Vagina (tissue), 2 donors: ENCODE data around the gene GSTM3. TPM values are rescaled to one million over a fixed set of nuclear protein-coding genes. Genes with fewer than 3 reads are reported as not detected.
A peak's percentile ranks its signal among the peaks of the same experiment; 100 is the strongest.

Experiments used
- DNase-seq, 2 donors: peaks; one replicate each; pipeline ENCODE4 v3.0.0-alpha.2; 2017; ENCODE audit errors: extremely low spot score in 2 of 2
- H3K27ac ChIP-seq: fragments of 200-600 bp; sonication (generic); one replicate; pipeline ENCODE4 v1.5.1; 2019
- H3K27me3 ChIP-seq: fragments of 200-600 bp; sonication (generic); one replicate; pipeline ENCODE4 v1.5.1; 2019
- H3K36me3 ChIP-seq, 2 donors: fragments of 200-600 bp; sonication (generic); one replicate each; pipeline ENCODE4 v1.5.1; 2017 to 2019
- H3K4me1 ChIP-seq: fragments of 200-600 bp; sonication (generic); one replicate; pipeline ENCODE4 v1.5.1; 2019
- H3K4me3 ChIP-seq, 2 donors: fragments of 200-600 bp; sonication (generic); 1 replicate in 1 of 2; 2 replicates in 1 of 2; pipeline ENCODE4 v1.5.1; 2016 to 2019
- H3K9me3 ChIP-seq: fragments of 200-600 bp; sonication (generic); one replicate; pipeline ENCODE4 v1.5.1; 2019
- POLR2A ChIP-seq, 2 donors: fragments of 450-650 bp; IDR thresholded peaks; one replicate each; pipeline ENCODE4 v1.6.1; 2017; ENCODE audit warnings: antibody characterized with exemption in 2 of 2, mild to moderate bottlenecking in 2 of 2, moderate library complexity in 2 of 2
- POLR2AphosphoS5 ChIP-seq, 2 donors: sonication (generic); formaldehyde crosslinking; IDR thresholded peaks; one replicate each; pipeline ENCODE4 v1.9.0; 2017; ENCODE audit warnings: antibody characterized with exemption in 2 of 2, mild to moderate bottlenecking in 2 of 2, low read depth in 1 of 2; ENCODE audit not compliant: insufficient read depth in 1 of 2
- intact Hi-C: fragments of 100-400 bp; cut with DNase I; formaldehyde crosslinking; loops from one replicate; pipeline ENCODE4 v1.15.1; 2023
- total RNA-seq: library from RNA; depleted of rRNA; stranded (reverse); fragments of >200 nt; gene quantifications from one replicate; pipeline ENCODE4 v1.2.3, GENCODE V29; 2016
- TF ChIP-seq, protein P1 (sequence below), 3 experiments: fragments of 450-650 bp in 2 of 3; fragments of 200-600 bp in 1 of 3; sonication (generic) in 1 of 3; IDR thresholded peaks; one replicate each; pipeline ENCODE4 v1.5.1; 2017 to 2019; ENCODE audit warnings: antibody characterized with exemption in 3 of 3, mild to moderate bottlenecking in 2 of 3, moderate library complexity in 2 of 3

GSTM3 gene
- total RNA-seq, 1 donor from 2014 or later, result 199 TPM

DNA sequence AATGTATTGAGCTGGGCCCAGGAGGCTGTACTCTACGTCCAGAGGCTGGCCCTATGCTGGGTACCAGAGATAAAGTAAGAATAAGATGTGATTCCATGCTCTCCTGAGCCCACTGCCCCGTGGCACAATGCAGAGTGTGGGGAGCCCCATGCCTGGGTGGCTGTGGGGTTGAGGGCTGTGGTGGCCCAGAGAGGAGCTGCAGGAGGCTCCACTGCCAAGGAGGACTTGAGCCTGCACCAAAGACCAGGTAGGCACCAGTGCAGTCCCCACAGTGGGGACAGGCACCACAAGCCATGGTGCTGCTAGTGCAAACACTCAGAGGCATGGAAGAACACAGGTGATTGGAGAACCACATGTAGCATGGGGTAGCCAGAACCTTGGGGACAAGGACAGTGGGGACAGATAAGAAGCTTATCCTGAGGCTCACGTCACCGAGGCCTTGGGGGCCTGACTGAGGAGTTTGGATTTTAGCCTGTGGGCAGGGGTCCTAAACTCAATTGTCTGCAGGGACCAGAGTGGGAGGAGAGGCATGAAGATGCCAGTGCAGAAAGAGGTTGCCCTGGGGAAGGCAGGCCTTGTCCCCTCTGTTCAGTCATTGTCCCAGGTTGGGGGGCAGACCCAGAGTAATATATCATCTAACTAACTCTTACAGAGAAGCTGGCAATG lies 44.7 kb upstream of the GSTM3 start:
- Histone ChIP-seq H3K27ac (no peak overlapping the region), H3K4me3 (no peak overlapping the region), H3K27me3 (no peaks in the 10 kb centered on the region), H3K36me3 (no peaks in the 10 kb centered on the region), H3K4me1 (peaks cover 32% of the 10 kb centered on the region), H3K9me3 (no peaks in the 10 kb centered on the region)
- DNase-seq, result no peak
- intact Hi-C loops, result no loop called here
- TF ChIP-seq, protein P1, sequence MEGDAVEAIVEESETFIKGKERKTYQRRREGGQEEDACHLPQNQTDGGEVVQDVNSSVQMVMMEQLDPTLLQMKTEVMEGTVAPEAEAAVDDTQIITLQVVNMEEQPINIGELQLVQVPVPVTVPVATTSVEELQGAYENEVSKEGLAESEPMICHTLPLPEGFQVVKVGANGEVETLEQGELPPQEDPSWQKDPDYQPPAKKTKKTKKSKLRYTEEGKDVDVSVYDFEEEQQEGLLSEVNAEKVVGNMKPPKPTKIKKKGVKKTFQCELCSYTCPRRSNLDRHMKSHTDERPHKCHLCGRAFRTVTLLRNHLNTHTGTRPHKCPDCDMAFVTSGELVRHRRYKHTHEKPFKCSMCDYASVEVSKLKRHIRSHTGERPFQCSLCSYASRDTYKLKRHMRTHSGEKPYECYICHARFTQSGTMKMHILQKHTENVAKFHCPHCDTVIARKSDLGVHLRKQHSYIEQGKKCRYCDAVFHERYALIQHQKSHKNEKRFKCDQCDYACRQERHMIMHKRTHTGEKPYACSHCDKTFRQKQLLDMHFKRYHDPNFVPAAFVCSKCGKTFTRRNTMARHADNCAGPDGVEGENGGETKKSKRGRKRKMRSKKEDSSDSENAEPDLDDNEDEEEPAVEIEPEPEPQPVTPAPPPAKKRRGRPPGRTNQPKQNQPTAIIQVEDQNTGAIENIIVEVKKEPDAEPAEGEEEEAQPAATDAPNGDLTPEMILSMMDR (IDR thresholded peaks at IDR 0.05), result no peak
- TF ChIP-seq POLR2AphosphoS5 (IDR thresholded peaks at IDR 0.05; ENCODE audit: insufficient read depth in 1 of 2, low read depth in 1 of 2) (no peak), POLR2A (IDR thresholded peaks at IDR 0.05) (no peak)

- Histone ChIP-seq H3K27me3 (no peaks in the 10 kb centered on the region), H3K36me3 (no peaks in the 10 kb centered on the region), H3K4me3 (no peak overlapping the region), H3K9me3 (no peaks in the 10 kb centered on the region), H3K27ac (no peak overlapping the region), H3K4me1 (peaks cover 30% of the 10 kb centered on the region)
- TF ChIP-seq, protein P1 (IDR thresholded peaks at IDR 0.05), result no peak
- no peak for TF ChIP-seq POLR2A (IDR thresholded peaks at IDR 0.05)
- TF ChIP-seq POLR2AphosphoS5 (IDR thresholded peaks at IDR 0.05; ENCODE audit: insufficient read depth in 1 of 2, low read depth in 1 of 2), result no peak
- intact Hi-C loops, result no loop called here
- DNase-seq, result no peak
Observed at GRCh38 chr1:109784551-109785252, 43.9 kb upstream of the GSTM3 start.

DNA sequence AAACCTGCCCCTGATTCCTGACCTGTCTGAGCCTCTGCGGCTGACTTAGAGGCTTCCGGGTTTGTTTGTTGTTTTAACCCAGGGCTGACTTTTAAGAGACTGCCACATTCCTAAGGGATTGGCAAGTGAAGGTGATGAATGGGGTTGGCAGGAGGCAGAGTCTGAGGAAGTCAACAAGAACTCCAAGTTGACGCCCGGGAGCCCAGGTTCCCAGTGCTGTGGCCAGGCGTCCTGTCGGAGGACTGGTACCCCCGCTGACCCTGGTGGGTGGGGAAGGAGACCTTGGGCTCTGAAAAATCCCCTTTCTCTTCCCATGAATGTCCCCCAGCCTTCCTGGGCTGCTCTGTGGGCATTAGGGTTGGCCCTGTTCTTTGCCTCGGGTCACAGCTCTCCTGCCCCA lies 42.6 kb upstream of the GSTM3 start:
- H3K36me3 ChIP-seq, result no peaks in the 10 kb centered on the region
- TF ChIP-seq POLR2AphosphoS5 (IDR thresholded peaks at IDR 0.05; ENCODE audit: insufficient read depth in 1 of 2, low read depth in 1 of 2) (no peak), POLR2A (IDR thresholded peaks at IDR 0.05) (no peak)
- TF ChIP-seq, protein P1 (IDR thresholded peaks at IDR 0.05), result no peak
- peak overlapping the region; percentile 60 for H3K27ac ChIP-seq
- no peaks in the 10 kb centered on the region for H3K9me3 ChIP-seq
- H3K27me3 ChIP-seq, result no peaks in the 10 kb centered on the region
- no peak for DNase-seq
- intact Hi-C loops, result no loop called here
- H3K4me3 ChIP-seq, result no peak overlapping the region
- H3K4me1 ChIP-seq, result peaks cover 30% of the 10 kb centered on the region

DNA sequence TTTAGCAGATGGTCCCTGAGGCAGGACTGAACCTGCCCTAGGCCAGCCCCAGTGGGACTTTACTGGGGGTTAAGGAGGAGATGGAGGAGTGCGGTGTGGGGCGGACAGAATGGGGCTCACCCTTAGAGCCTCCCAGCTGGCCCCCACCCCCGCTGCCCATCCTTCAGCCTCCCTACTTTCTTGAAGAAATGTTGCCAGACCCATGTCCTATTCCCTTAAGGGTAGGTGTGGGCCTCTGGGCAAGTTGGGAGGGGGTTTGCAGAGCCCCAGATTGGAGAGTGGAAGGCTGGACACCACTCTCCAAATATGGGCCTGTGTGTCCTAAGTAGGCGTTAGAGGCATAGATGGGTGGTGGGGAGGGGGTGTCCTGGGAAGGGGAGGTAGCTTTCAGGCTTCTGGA lies 42.1 kb upstream of the GSTM3 start:
- Histone ChIP-seq H3K27me3 (no peaks in the 10 kb centered on the region), H3K4me3 (no peak overlapping the region), H3K4me1 (peaks cover 30% of the 10 kb centered on the region), H3K27ac (peak overlapping the region; percentile 60), H3K9me3 (no peaks in the 10 kb centered on the region), H3K36me3 (no peaks in the 10 kb centered on the region)
- DNase-seq, result no peak
- TF ChIP-seq POLR2A (IDR thresholded peaks at IDR 0.05) (no peak), POLR2AphosphoS5 (IDR thresholded peaks at IDR 0.05; ENCODE audit: insufficient read depth in 1 of 2, low read depth in 1 of 2) (no peak)
- TF ChIP-seq, protein P1 (IDR thresholded peaks at IDR 0.05), result no peak
- intact Hi-C loops, result no loop called here

DNA sequence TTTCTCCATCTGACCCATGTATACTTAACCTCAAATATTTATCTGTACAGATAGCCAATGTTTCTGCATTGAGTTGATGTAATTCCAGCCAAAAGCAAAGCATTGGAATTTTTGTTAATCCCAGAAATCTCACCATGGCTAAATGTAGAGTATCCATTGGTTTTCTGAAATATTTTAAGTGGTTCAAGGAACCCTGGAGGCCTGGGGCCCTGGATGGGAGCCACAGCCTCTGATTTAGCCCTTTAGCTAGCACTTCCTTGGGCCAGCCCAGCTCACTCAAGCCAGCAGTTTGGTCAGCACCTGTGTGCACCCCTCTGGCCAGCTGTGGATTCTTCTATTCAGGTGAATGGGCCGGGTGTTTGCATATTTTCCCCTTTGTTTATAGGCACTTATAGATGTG lies 41.7 kb upstream of the GSTM3 start:
- DNase-seq, result no peak
- intact Hi-C loops, result no loop called here
- H3K4me3 ChIP-seq, result no peak overlapping the region
- H3K27ac ChIP-seq, result peak overlapping the region; percentile 60
- H3K27me3 ChIP-seq, result no peaks in the 10 kb centered on the region
- H3K9me3 ChIP-seq, result no peaks in the 10 kb centered on the region
- H3K4me1 ChIP-seq, result peaks cover 30% of the 10 kb centered on the region
- no peak for TF ChIP-seq POLR2A (IDR thresholded peaks at IDR 0.05)
- TF ChIP-seq, protein P1 (IDR thresholded peaks at IDR 0.05), result no peak
- no peak for TF ChIP-seq POLR2AphosphoS5 (IDR thresholded peaks at IDR 0.05; ENCODE audit: insufficient read depth in 1 of 2, low read depth in 1 of 2)
- H3K36me3 ChIP-seq, result no peaks in the 10 kb centered on the region
